GM21447 (cell line): ENCODE data around the gene GOLGA6C.
"Not testable (repeated sequence)": the region's sequence is repeated elsewhere in the genome, so short reads cannot be mapped to it uniquely, and the experiment has no call there.

Source experiments
- ATAC-seq: cut with Tn5 transposase; IDR thresholded peaks from one replicate; pipeline ENCODE4 v1.9.1; 2021; ENCODE audit not compliant: unreplicated experiment

GOLGA6C gene

GRCh38 chr15:75258034-75258433 is at the start of gene GOLGA6C:
Gene GOLGA6C (plus strand): TSS chr15:75258334. CDS start chr15:75258599, 265 bp downstream.
- ATAC-seq = not testable (repeated sequence)

GRCh38 chr15:75208501-75209288 is 49.4 kb upstream of the GOLGA6C start:
- ATAC-seq = no peak

GRCh38 chr15:75209289-75209676 is 48.9 kb upstream of the GOLGA6C start:
- no peak for ATAC-seq

- ATAC-seq = no peak
These were observed 47.3 kb upstream of the GOLGA6C start for GRCh38 chr15:75210811-75211230.

- no peak for ATAC-seq
These were observed 46.5 kb upstream of the GOLGA6C start for GRCh38 chr15:75211436-75212199.

- ATAC-seq = no peak
These were observed 45.8 kb upstream of the GOLGA6C start for GRCh38 chr15:75212200-75212858.

GRCh38 chr15:75213212-75213767 is 44.8 kb upstream of the GOLGA6C start:
- no peak for ATAC-seq

- no peak for ATAC-seq
These were observed 44.3 kb upstream of the GOLGA6C start for GRCh38 chr15:75213768-75214221.

- ATAC-seq = no peak
These were observed 43.6 kb upstream of the GOLGA6C start for GRCh38 chr15:75214293-75215096.

- no peak for ATAC-seq
These were observed 42.8 kb upstream of the GOLGA6C start for GRCh38 chr15:75215107-75216004.

- no peak for ATAC-seq
These were observed 41.1 kb upstream of the GOLGA6C start for GRCh38 chr15:75217012-75217411.

- ATAC-seq = not testable (repeated sequence)
These were observed 40.6 kb upstream of the GOLGA6C start for GRCh38 chr15:75217574-75217973.

- ATAC-seq = not testable (repeated sequence)
These were observed 38.6 kb upstream of the GOLGA6C start for GRCh38 chr15:75219507-75219929.

- ATAC-seq = no peak
These were observed 34.4 kb upstream of the GOLGA6C start for GRCh38 chr15:75223688-75224087.

GRCh38 chr15:75224281-75224680 is 33.9 kb upstream of the GOLGA6C start:
- no peak for ATAC-seq

GRCh38 chr15:75225102-75225836 is 32.9 kb upstream of the GOLGA6C start:
- not testable (repeated sequence) for ATAC-seq

GRCh38 chr15:75225951-75226732 is 32.0 kb upstream of the GOLGA6C start:
- ATAC-seq = no peak

GRCh38 chr15:75227112-75227511 is 31.0 kb upstream of the GOLGA6C start:
- ATAC-seq = not testable (repeated sequence)
